ENCODE measurements around the gene HRK. TPM values are rescaled to one million over a fixed set of nuclear protein-coding genes. Genes with fewer than 3 reads are reported as not detected.

The HRK gene
- total and polyA plus RNA-seq, 11 donors = 0.03 to 1.3 (median 0.19) TPM; not detected in 2

DNA sequence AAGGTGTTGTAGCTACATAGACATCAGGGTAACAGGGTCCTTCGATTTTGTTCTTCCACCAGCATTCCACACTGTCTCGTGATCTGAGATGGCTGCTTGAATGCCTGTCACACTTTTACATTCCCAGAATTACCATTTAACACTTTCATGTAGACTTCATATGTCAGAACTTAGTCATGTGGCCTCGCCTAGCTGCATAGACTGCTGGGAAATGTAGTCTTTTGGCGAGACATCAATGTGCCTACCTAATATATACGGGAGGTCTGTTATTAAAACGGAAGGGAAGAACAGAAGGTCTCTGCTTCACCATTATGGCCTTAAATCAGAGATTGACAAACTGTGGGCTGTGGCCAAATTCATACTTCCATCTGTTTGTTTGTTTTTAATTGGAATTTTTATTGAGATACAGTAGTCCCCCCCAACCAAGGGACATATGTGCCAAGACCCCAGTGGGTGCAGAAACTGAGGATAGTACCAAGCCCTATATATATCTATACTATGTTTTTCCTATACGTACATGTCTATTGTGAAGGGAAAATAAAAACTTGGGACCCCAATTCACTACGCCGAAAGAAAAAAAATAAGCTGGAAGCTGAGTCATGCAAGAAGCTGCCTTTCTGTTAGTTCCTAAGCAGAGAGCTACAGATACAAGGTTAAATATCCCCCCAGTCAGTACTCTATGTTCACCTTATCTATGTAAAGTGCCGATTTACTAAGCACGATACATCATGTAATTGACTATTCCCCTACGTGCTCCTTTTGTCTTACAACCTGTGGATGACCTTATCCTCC lies 11.3 kb upstream of the HRK start:
- 75 to 81% (median 80%) methylated on average over 12 of the region's 12 CpGs for WGBS, 4 donors
- peaks cover 0 to 9% (median 0%) of the 10 kb centered on the region in 9 donors for H3K27me3 ChIP-seq
- no peaks in the 10 kb centered on the region for H3K4me1 ChIP-seq
- H3K27ac ChIP-seq = no peak overlapping the region
- H3K9me3 ChIP-seq = peaks cover 0 to 6% (median 0%) of the 10 kb centered on the region in 12 donors
- no peak for ATAC-seq
- no peaks in the 10 kb centered on the region for H3K36me3 ChIP-seq
- intact Hi-C loops (cut with DNase I) = no loop called here
- TF ChIP-seq, protein P1, sequence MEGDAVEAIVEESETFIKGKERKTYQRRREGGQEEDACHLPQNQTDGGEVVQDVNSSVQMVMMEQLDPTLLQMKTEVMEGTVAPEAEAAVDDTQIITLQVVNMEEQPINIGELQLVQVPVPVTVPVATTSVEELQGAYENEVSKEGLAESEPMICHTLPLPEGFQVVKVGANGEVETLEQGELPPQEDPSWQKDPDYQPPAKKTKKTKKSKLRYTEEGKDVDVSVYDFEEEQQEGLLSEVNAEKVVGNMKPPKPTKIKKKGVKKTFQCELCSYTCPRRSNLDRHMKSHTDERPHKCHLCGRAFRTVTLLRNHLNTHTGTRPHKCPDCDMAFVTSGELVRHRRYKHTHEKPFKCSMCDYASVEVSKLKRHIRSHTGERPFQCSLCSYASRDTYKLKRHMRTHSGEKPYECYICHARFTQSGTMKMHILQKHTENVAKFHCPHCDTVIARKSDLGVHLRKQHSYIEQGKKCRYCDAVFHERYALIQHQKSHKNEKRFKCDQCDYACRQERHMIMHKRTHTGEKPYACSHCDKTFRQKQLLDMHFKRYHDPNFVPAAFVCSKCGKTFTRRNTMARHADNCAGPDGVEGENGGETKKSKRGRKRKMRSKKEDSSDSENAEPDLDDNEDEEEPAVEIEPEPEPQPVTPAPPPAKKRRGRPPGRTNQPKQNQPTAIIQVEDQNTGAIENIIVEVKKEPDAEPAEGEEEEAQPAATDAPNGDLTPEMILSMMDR (IDR thresholded peaks at IDR 0.05) = no peak
- no peak for TF ChIP-seq POLR2A (IDR thresholded peaks at IDR 0.05)
- no peak overlapping the region for H3K4me3 ChIP-seq
- DNase-seq = no peak

DNA sequence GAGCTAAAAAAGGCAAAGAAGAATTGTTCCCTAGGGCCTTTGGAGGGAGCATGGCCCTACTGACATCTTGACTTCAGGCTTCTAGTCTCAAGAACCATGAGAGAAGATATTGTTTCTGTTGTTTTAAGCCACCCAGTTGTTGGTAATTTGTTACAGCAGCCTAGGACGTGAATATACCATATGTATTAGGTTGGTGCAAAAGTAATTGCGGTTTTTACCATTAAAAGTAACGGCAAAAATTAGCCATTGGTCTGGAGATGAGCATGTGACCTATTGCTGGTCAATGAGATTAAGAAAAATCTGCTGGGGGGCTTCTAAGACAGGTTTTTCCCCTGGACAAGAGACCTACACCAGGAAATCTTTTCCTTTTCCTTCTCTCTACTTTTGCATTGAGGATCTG lies 9.8 kb upstream of the HRK start:
- 88 to 93% (median 89%) methylated on average over 3 of the region's 3 CpGs for whole genome bisulfite sequencing, 4 donors
- intact Hi-C loops (cut with DNase I) = no loop called here
- Histone ChIP-seq H3K9me3 (peaks cover 0 to 6% (median 0%) of the 10 kb centered on the region in 12 donors), H3K4me1 (no peaks in the 10 kb centered on the region), H3K36me3 (no peaks in the 10 kb centered on the region), H3K27ac (no peak overlapping the region), H3K4me3 (no peak overlapping the region), H3K27me3 (peaks cover 0 to 9% (median 0%) of the 10 kb centered on the region in 9 donors)
- no peak for ATAC-seq
- TF ChIP-seq POLR2A (IDR thresholded peaks at IDR 0.05) = no peak
- TF ChIP-seq, protein P1 (IDR thresholded peaks at IDR 0.05) = no peak
- DNase-seq = no peak

DNA sequence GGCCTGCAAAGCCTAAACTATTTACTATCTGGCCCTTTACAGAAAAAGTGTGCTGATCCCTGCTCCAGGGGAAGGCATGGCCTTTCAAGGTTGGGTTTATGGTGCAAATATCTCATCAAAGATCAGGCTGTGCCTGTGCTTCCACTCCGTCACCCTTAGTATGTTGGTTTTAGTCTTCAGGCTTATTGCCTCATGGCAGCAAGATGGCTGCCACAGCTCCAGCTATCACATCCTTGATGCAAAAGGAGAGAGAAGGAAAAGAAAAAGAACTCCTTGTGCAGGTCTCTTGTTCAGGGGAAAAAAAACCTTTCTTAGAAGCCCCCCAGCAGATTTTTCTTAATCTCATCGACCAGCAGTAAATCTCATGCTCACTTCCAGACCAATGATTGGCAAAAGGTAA lies 9.1 kb upstream of the HRK start:
- WGBS, 4 donors = 96 to 98% (median 97%) methylated on average over 2 of the region's 2 CpGs
- TF ChIP-seq, protein P1 (IDR thresholded peaks at IDR 0.05) = no peak
- no peak for TF ChIP-seq POLR2A (IDR thresholded peaks at IDR 0.05)
- no peaks in the 10 kb centered on the region for H3K4me1 ChIP-seq
- intact Hi-C loops (cut with DNase I) = no loop called here
- peaks cover 0 to 9% (median 0%) of the 10 kb centered on the region in 9 donors for H3K27me3 ChIP-seq
- H3K27ac ChIP-seq = no peak overlapping the region
- no peak for DNase-seq
- H3K4me3 ChIP-seq = no peak overlapping the region
- ATAC-seq = no peak
- H3K36me3 ChIP-seq = no peaks in the 10 kb centered on the region
- H3K9me3 ChIP-seq = peaks cover 0 to 6% (median 0%) of the 10 kb centered on the region in 12 donors

DNA sequence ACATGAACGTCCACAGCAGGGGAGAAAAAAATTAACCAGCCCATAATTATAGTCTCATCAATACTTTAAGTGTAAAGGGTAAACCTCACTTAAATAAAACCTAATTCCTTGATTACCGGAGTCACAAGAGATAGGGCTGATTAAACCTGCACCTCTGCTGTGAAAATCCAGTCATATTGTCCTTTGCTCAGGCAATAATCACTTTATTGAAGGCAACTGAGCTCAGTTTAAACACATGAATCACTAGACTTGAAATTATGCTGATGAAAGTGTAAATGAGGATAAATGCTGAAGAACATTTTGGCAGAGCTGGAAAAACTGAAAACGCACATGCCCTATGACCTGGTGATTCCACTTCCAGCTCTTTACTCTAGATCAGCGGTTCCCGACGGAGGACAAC lies 6.7 kb upstream of the HRK start:
- H3K27ac ChIP-seq = no peak overlapping the region
- no peaks in the 10 kb centered on the region for H3K36me3 ChIP-seq
- DNase-seq (no peak), ATAC-seq (no peak)
- H3K4me1 ChIP-seq = no peaks in the 10 kb centered on the region
- WGBS, 4 donors = 76 to 81% (median 79%) methylated on average over 6 of the region's 6 CpGs
- intact Hi-C loops (cut with DNase I) = loop anchor here in 3 of 10 donors (10.0 kb wide), 1 partner anchor 183 kb away; no protein-coding TSS in a partner anchor
- peaks cover 0 to 6% (median 0%) of the 10 kb centered on the region in 12 donors for H3K9me3 ChIP-seq
- H3K4me3 ChIP-seq = no peak overlapping the region
- no peak for TF ChIP-seq POLR2A (IDR thresholded peaks at IDR 0.05)
- TF ChIP-seq, protein P1 (IDR thresholded peaks at IDR 0.05) = no peak
- peaks cover 0 to 20% (median 0%) of the 10 kb centered on the region in 9 donors for H3K27me3 ChIP-seq

All from heart left ventricle (tissue), 16 donors.